ENCODE data around the gene TMEM51. TPM values are rescaled to one million over a fixed set of nuclear protein-coding genes. Genes with fewer than 3 reads are reported as not detected.

TMEM51 gene
- total and polyA plus RNA-seq, 9 donors: 9.4 to 38.5 (median 23.0) TPM

DNA sequence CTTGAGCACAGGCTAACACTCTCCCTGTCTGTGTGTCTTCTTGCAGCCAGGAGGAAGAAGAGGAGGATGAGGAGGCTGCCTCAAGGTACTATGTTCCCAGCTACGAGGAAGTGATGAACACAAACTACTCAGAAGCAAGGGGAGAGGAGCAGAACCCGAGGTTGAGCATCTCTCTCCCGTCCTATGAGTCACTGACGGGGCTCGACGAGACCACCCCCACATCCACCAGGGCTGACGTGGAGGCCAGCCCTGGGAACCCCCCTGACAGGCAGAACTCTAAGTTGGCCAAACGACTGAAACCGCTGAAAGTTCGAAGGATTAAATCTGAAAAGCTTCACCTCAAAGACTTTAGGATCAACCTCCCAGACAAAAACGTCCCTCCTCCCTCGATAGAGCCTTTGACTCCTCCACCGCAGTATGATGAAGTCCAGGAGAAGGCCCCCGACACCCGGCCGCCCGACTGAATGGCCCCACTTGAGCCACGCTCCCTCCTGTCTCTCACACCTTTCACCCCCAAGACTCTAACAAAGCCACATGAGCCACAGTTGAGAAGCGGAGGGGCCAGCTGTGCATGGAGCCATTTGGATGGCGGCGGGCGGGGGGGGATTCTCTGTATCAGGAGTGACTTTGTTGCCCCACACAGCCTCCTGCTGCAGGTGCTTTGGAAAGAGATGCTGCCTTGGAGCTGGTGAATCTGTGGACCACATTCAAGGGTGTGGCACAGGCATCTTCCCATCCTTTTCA is 65.9 kb downstream of the TMEM51 start:
- Histone ChIP-seq H3K36me3 (no peaks in the 10 kb centered on the region), H3K4me3 (no peak overlapping the region), H3K9me3 (no peaks in the 10 kb centered on the region), H3K4me1 (ENCODE audit: insufficient read depth) (peaks cover 12% of the 10 kb centered on the region), H3K27ac (no peak overlapping the region), H3K27me3 (no peaks in the 10 kb centered on the region)
- no peak for TF ChIP-seq POLR2A (IDR thresholded peaks at IDR 0.05)
- TF ChIP-seq EP300 (IDR thresholded peaks at IDR 0.05): no peak
- TF ChIP-seq CTCF (IDR thresholded peaks at IDR 0.05): no peak
- DNase-seq: peak in 1 of 5 donors; percentile 28
- intact Hi-C loops (cut with DNase I): no loop called here
- 78 to 90% (median 84%) methylated on average over 22 of the region's 22 CpGs for WGBS, 3 donors

DNA sequence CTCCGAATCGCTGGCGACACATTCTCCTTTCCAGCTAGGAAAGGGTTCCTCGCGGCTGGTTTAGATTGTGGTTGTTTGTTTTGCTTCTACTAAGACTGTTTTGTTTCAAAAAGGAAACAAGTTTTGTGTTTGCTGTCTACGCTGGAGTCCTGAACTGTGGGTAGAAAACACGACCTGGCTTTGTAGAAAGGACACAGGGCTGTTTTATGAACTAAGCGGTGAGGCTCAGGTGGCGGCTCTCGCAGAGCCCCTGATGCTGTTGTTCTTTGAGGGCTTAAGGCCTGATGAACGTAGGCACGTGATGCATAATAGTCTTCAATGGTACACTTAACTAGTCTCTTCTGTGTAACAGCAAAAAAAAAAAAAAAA is 66.5 kb downstream of the TMEM51 start:
- Histone ChIP-seq H3K4me1 (ENCODE audit: insufficient read depth) (peaks cover 8% of the 10 kb centered on the region), H3K9me3 (no peaks in the 10 kb centered on the region), H3K27ac (no peak overlapping the region), H3K36me3 (no peaks in the 10 kb centered on the region), H3K27me3 (no peaks in the 10 kb centered on the region), H3K4me3 (no peak overlapping the region)
- 34 to 65% (median 45%) methylated on average over 12 of the region's 12 CpGs for WGBS, 3 donors
- intact Hi-C loops (cut with DNase I): no loop called here
- DNase-seq: peak in 1 of 5 donors; percentile 17
- TF ChIP-seq EP300 (IDR thresholded peaks at IDR 0.05) (no peak), POLR2A (IDR thresholded peaks at IDR 0.05) (no peak), CTCF (IDR thresholded peaks at IDR 0.05) (no peak)

DNA sequence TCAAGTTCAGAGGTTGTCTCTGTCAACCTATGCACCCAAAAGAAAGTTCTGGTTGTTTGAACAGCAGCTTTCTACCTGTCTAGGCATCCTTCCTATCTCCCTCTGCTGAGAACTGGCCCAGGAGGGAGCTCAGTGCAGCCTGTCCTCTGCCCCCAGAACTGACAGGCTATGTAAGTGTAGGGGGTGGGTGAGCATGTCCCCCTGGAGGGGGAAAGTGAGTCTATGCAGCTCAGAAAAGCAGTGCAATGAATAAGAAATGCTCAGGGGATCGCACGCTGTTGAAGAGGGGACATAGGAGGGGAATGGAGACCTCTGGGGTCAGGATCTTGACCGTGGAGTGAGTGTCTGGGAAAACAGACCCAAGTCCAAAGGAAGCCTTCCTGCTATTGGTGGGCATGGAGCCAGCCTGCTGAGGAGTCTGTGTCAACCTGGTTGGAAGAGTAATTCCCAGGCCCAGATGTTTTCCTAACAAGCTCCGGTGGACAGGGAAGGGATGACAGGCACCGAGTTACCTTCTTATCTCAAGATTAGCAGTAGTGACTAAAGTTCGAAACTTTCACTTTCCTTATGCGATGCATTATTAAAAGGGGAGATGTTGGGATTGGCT is 67.4 kb downstream of the TMEM51 start:
- H3K27ac ChIP-seq: peak overlapping the region in 1 of 2 donors; percentile 8
- no peak overlapping the region for H3K4me3 ChIP-seq
- H3K4me1 ChIP-seq (ENCODE audit: insufficient read depth): peaks cover 5% of the 10 kb centered on the region
- no peaks in the 10 kb centered on the region for H3K9me3 ChIP-seq
- WGBS, 3 donors: 41 to 57% (median 44%) methylated on average over 7 of the region's 7 CpGs
- no peaks in the 10 kb centered on the region for H3K27me3 ChIP-seq
- TF ChIP-seq POLR2A (IDR thresholded peaks at IDR 0.05): no peak
- TF ChIP-seq CTCF (IDR thresholded peaks at IDR 0.05): no peak
- TF ChIP-seq EP300 (IDR thresholded peaks at IDR 0.05): no peak
- DNase-seq: peak in 4 of 5 donors; percentile 48 to 64 (median 60)
- H3K36me3 ChIP-seq: no peaks in the 10 kb centered on the region
- intact Hi-C loops (cut with DNase I): no loop called here

DNA sequence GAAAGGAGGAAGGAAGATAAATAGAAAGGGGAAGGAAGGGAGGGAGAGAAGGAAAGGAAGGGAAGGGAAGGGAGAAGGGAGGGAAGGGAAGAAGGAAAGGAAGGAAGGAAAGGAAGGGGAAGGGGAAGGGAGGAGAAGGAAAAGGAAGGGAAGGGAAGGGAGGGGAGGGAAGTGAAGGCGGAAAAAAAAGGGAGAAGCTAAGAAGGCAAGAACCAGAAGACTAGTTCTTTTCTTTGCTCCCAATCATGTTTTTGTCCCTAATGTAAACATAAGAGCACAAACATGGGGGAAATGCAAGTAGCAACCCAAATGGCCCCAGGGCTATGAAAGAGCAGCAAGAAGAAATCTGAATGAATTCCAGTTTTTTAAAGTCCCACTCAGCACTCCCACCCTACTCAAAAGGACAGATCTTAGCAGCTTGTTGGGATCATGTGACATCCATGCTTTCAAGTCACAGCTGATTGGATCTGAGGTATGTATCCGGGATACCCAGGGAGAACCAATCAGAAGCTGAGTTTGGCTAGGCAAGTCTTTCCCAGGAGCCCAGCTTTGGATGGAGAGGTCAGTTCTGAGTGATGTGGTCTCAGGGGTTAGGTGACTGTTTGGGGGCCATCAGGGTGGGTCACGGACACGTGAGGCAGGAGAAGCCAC is 69.2 kb downstream of the TMEM51 start:
- Histone ChIP-seq H3K4me3 (no peak overlapping the region), H3K27ac (no peak overlapping the region), H3K4me1 (ENCODE audit: insufficient read depth) (peaks cover 5% of the 10 kb centered on the region), H3K36me3 (no peaks in the 10 kb centered on the region), H3K27me3 (no peaks in the 10 kb centered on the region), H3K9me3 (no peaks in the 10 kb centered on the region)
- 90 to 93% (median 91%) methylated on average over 4 of the region's 4 CpGs for WGBS, 3 donors
- DNase-seq: no peak
- TF ChIP-seq EP300 (IDR thresholded peaks at IDR 0.05) (no peak), CTCF (IDR thresholded peaks at IDR 0.05) (no peak), POLR2A (IDR thresholded peaks at IDR 0.05) (no peak)
- intact Hi-C loops (cut with DNase I): no loop called here
